Stimulated activated CD4-positive, alpha-beta T cell treated with anti-CD3 and anti-CD28 coated beads, Interleukin-4, amount 100 ng/mL, for 24 hours (primary cell): ENCODE results near the gene GLIS1.

Experiments used
- DNase-seq: peaks from one replicate; pipeline ENCODE4 v3.0.0-alpha.2; 2020

The GLIS1 gene

DNA sequence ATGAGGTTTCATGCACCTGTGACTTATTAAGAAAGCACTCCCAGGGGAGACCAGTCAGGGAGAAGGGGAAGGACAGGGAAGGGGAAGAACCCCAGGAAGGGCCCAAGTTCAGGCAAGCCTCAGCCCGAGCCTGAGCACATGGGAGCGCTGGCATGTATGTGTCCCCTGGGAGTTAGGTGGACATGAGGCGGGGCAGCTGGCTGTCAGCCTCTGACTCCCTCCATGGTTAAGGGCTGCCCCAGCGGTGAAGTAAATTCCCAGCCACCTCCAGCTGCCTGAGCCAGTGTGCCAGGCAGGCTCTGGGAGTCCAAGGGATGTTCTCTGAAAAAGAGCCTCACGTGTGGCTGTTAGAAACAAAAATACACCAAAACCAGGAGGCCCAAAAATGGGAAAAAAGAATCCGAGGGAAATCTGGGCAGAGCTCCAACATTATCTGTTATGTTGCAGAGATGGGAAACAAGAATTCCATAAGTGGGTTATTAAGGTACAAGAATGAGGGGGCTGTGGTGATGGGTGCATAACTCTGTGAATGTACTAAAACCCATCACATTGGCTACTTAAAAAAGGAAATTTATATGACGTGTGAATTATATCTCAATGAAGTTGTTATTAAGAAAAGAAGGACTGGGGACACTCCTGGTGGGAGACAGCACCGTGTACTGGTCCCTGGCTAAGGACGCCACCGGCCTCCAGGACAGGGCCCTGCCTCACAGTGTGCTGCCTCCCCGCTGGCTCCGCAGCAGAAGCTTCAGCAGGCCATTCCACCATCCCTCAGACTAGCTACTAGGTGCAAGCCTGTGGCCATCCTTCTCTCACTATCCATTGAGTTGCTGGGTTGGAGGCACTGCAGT is 261.1 kb downstream of the GLIS1 start:
- no peak for DNase-seq

DNA sequence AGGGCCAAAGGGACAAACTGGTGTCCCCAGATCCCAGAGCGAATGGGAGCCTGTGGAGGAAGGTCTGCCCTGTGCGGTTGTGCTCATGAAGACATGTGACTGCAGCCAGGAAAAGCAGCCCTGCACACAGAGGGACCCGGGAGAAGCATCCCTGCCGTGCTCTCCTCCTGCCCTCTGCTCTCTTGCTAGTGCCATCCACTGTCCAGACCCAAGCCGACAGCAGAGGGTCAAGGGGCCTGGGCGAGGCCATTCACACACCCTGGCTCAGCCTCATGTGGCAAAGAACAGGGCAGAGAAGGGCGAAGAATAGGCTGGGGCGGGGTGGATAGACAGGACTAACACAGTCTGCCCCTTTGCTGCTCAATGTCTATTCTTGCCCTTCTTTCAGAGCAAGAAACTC is 262.4 kb downstream of the GLIS1 start:
- no peak for DNase-seq

DNA sequence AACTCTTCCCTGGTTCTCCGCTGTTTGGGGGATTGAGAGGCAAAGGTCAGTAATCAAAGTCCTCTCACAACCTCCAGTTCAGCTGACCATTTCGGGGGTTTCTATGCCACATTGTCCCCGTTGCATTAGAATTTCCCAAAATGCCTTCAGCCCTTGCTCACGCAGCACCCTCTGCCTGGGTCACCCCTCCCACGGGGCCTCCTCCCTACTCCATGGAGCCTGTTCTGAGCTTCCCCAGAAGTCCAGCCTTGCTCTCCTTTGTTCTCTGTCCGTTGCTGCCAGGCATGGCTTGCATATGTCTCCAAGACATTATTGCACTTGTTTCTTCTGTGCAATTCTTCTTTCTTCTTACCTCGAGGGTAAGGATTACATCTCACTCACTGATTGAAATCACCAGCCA is 263.3 kb downstream of the GLIS1 start:
- no peak for DNase-seq

DNA sequence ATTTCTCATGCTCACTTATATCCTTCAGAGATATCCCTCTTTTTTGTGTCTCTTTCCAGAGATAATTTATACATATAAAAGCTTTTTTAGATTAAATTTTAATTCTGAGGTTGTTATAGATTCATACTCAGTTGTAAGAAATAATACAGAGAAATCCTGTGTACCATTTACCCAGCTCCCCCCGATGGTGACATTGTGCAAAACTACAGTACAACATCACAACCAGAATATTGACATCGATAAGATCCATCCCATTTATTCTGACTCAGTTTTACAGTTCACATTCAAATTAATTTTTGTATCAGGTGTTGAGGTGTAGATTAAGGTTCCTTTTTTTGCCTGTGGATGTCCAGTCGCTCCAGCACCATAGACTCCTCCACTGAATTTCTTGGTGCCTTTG is 265.5 kb downstream of the GLIS1 start:
- DNase-seq = no peak

DNA sequence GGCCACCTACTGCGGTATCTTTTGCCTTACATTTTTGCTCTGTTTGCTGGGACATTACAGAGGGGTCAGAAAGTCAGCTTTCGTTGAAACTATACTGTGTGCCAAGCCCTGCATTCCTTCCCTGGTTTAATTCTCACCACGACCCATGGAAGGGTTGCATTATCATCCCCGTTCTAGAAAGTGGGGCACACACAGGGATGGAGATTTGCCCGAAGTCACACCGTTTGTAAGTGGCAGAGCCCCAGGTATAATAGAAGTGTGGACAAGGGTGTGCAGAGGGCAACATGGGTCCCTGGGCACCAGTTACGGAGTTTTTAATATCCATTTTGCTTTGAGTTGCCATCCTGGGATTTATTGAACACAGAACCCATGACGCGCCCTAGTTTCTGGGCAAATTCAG is 268.0 kb downstream of the GLIS1 start:
- DNase-seq = no peak

DNA sequence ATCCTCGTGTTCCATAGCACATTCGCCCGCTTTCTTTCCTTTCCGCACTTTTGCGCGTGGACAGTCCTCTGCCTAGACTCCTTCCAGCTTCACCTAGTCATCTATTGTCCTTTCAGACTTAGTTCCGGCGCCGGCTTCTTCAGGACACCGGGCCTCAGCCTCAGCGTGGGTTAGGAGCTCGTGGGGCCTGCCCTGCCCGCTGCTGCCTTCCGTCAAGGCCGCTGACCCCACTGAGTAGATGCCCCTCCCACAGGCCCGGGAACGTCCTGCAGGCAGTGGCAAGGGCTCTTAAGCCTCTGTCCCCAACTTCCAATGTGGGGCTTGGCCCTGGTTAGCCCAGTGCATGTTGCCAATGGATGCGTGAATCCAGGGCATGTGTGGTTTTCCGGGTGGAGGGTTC is 268.4 kb downstream of the GLIS1 start:
- no peak for DNase-seq

DNA sequence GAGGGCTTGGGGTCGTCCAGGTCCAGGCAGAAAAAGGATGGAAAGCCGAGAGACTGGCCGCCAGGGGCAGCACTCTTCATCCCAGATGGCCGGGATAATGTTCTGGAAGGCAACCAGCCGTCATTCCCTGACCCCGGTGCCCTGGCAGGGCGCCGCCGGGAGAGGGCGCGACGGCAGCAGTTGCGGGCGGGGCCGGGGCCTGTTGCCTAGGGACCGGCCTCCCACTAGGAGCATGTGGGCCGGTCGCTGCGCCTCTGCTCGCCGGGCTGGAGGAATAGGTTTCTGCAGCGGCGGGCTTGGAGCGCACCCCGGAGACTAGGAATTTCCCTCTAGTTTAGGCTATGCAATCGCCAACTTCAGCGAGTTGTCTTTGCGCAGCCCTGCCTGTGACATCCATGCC is 268.8 kb downstream of the GLIS1 start:
- no peak for DNase-seq

DNA sequence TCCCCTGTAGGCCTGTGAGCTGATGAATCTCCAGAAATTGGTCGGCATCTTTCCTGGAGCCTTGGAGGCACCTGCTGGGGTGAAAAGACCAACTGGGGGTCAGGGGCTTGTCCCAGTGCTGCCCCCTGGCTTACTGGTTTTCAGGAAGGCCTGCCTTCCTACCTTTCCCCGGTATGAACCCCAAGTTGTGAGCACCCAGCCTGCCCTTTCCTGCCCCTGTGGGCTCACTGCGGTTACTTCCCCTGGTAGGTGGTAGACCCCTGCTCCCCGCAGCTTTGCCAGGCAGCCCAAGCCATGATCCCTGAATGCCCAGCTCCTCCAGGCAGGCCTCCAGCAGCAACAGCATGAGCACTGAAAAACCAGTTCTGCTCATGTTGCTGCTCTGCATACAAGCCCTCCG is 269.6 kb downstream of the GLIS1 start:
- DNase-seq = no peak

DNA sequence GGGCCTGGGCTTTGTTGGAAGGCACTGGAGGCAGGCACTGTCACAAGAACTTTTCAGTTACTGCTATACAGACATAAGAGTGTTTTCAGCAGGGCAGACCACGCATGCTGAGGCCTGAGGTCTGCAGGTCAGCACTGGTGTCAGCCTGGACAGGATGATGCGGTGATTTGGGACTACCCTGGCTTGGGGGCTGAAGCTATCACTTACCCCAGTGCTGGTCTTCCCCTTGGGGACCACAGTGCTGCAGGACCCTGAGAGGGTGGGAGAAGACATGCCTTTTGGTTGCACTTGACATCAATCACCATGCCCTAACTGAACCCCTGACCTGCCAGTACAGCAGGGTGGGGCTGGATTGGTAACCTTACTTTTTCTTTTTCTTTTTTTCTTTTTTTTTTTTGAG is 270.6 kb downstream of the GLIS1 start:
- DNase-seq = no peak

DNA sequence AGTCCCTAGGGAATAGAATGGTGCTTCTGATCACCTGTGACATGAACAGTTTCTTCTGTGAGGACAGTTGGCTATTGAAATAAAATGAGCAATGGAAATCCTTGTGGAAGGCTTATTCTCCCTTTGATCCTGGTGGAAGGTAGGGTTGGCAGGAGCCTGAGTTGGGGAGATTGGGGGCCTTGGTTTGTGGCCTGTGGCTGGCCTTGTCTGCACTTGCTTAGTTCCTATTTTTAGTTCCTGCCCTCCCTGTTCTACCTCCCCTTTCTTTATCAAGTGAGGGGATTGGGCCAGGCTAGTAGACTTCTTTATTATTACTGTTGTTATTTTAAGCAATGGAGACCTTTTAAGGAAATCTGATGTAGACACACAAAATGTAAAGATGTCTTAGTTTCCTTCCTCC is 271.6 kb downstream of the GLIS1 start:
- no peak for DNase-seq

DNA sequence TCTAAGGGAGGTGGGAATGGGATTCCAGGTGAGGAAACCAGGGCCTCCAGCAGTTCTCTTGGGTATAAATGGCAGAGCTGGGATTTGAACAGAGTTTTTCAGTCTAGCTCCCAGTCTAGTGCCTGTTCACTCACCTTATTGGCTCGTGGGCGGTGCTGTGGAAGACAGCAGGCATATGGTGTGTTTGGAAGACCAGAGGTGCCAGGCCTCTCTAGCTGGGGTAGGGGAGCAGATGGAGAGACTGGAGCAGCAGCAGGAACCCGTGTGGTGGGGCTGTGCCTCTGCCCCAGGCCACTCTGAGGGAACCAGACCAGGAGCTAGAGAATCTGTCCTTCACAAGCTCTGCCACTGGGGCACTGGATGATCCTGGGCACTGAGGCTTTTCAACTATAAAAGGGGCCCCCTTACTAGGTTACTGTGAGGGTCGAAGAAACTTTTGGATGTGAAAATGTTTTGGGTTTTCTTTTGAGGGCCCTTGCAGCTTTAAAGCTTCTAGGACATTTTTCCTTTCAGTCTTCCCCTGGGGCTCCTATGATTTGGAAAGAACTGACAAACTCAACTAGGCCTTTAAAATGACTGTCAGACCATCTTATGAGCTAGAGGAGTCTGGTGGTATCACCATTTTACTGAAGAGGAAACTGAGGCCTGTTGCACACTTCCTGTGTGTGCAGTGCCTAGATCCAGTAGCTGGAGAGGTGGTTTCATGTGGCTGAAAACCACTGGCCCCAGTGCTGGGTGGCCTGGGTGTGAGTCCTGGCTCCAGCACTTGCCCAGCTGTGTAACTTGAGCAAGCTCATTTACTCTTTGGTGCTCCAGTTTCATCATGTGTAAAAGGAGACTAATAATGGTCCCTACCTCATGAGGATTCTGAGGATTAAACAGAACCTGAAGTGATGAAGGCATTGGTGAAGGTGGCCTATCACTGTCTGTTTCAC is 273.7 kb downstream of the GLIS1 start:
- DNase-seq = no peak

DNA sequence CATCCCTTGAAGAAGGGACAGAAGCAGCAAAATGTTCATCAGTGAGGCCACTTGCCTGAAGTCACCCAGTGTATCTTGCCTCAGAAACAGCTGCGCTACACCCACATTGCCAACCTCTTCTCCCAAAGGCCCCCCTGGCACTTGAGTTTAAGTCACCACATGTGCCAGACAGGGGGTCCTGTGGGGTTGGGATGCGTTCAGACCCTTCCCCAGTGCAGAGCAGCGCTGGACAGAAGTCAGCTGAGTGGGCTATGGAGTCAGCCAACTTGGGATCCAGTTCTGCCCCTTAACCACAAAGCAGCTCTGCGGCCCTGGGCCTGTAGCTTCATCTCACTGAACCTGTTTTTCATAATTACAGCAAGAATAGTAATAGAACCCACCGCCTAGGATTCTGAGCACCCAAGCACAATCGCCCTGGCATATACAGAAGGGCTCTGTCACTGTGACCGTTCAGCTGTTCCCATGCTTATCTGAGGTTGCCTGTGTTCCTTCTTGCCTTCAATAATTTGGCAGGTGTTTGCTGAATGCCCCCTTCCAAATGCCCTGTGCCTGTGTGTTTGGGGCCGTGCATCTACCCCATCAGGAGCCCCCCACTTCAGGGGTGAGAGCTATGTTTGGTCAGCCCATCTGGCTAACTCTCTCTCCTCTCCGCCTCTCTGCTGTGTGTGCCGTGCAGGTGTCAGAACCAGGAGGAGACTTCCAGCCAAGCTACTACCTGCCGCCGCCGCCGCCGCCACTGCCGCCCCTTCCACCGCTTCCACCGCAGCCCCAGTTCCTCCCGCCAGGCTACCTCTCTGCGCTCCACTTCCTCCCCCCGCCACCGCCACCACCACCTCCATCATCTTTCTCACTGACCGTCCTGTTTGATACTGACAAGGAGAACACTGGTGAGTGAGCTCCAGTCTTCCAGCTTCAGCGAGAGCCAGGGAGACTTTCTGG is 274.7 kb downstream of the GLIS1 start:
- no peak for DNase-seq

DNA sequence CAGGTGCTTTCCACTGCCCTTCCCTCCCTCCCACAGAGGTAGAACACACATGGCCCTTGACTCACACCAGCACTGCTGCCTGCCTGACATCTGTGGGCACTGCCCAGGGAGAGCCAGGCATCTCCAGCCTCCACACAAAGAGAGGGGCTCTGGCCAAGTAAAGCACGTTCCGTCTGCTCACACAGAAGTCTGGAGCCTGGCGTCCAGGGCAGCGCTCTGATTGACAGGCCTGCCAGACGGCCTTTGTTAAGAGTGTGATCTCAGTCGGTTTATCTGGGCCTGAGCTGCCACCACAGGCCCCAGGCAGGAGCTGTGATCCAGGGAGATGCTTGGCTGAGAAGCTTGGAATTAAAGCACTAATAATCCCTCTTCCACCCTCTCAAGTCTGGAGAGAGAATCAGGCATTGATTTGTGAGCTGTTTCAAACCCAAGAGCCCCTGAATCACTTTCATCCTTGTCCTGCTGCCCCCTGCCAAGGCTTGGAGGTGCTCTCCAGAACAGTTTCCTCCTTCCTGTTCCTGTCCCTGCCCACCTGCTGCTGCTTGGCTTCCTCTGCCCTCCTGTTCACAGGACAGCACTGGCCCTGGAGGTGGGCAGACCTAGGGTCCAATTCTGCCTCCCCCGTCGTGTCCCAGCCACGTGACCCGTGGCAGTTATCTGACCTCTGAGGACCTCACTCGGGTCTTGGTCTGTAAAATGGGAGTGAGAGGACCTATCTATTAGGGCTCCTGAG is 276.0 kb downstream of the GLIS1 start:
- no peak for DNase-seq

DNA sequence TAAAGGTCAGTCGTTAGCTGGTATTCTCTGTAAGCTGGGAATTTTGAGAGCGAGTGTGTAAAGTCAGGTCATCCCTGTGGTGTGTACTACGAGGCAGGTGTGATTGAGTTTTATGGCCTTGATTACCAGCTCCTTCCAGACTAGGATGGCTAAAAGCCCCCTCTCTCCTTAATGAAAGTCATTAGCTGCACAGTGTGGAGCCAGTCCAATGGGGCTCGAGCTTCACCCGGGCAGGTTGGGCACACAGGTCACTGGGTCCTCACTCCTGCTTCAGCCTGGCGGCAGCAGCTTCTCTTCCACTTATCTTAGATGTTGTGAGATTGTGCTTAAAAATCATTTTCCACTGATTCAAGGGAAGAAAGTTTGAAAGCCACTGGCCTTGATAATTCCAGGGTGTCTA is 276.8 kb downstream of the GLIS1 start:
- DNase-seq = no peak

DNA sequence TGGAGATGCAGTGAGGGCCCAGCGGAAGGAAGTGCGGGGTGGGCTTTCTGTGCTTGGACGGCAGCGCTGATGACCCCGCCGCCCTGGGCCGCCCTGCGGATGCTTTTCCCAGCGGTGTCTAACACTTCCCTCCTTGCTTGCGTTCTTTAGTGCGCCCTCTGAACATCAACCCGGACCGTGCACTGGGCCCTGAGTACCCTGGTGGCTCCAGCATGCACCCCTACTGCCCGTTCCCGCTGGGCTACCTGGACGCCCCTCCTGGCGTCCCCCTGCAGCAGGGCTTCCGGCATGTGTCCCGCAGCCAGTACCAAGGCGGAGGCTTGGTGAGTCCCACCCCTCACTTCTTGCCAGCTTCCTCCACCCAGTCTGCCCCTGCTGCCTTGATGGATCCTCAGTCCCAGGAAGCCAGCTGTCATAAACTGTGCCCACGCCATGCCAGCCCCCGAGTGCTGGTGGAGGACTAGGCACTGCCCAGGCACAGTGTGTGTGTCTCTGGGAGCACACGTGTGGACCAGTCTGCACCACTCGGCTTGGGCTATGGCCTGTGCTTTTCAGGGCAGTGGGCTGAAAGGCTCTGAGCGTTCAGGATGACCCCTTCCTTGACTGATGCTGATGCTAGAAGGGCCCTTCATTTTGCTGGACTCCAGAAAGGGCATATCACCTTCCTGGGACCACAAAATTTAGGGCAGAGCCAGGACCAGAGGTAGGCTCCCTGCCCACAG is 277.5 kb downstream of the GLIS1 start:
- DNase-seq = no peak

DNA sequence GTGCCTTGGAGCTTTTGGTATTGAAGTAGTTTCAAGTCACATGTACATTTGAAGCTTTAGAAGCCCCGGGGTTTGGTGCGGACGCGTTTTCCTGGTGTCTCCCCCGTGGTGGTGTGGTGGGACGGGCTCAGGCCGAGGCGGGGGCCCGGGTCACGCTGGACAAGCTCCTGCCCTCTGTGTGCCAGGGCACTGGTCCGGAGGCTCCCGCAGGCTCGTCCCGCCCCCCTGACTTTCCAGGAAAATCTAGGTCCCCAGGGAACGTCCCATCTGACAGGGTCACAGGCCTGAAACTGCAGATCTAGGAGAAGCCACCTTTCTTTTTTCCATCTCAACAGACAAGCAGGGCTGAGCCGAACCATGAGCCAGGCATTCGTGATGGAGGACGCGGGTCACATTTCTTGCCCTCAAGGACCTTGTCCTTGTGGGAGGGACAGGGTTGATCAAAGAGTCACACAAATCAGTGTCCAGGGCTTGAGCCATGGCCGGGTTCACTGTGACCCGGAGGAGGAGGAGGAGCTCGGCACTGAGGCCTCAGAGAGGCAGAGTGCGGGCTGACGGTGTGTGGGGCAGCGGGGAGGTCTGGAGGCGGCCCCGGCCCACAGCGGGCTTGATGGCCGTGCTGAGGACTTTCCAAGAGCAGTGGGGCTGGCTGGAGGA is 278.2 kb downstream of the GLIS1 start:
- DNase-seq = no peak

DNA sequence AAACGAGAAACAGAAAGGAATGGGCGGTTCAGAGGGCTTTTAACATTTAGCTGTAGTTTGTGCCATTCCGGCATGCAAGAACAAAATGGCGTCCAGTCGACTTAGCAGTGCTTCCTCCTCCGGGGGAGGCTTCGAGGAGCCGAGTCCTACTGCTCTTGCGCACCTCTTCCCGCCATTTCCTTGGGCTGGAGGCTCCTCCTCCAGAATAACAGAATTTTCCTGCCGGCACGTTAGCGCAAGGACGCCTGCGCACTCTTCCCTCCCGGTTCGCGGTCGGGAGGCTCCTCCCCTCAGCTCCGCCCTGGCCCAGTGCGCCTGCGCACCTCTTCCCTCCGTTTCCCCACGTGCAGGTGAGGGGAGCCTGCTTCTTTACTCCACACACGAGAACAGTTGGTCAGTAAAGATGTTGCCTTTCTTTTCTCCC is 278.7 kb downstream of the GLIS1 start:
- no peak for DNase-seq

DNA sequence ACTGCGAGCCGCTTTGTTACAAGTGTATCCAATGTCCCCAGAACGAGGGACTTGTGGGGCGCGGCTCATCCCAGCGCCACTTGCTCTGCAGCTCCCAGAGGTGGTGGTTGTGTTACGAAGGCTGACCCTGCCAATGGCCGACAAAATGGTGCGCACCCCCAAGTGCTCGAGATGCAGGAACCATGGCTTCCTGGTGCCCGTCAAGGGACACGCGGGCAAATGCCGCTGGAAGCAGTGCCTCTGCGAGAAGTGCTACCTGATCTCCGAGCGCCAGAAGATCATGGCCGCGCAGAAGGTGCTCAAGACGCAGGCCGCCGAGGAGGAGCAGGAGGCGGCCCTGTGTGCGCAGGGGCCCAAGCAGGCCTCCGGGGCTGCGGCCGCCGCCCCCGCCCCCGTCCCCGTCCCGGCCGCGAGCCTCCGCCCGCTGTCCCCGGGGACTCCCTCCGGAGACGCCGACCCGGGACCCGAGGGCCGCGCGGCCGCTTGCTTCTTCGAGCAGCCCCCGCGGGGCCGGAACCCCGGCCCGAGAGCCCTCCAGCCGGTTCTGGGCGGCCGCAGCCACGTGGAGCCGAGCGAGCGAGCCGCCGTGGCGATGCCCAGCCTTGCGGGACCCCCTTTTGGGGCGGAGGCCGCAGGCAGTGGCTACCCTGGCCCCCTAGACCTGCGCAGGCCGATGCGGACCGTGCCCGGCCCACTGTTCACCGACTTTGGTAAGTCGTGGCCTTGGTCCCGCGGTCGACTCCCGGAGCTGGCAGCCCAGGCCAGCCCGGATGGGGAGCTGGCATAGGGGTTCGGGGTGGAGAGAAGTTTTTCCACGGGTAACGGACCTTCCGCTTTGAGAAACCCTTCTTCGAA is 279.4 kb downstream of the GLIS1 start, which contains the start of gene DMRTB1:
Gene DMRTB1 (plus strand): TSS at position 79 of the 855 bp plus-strand sequence. CDS start 55 bp downstream, at position 134.
- no peak for DNase-seq

DNA sequence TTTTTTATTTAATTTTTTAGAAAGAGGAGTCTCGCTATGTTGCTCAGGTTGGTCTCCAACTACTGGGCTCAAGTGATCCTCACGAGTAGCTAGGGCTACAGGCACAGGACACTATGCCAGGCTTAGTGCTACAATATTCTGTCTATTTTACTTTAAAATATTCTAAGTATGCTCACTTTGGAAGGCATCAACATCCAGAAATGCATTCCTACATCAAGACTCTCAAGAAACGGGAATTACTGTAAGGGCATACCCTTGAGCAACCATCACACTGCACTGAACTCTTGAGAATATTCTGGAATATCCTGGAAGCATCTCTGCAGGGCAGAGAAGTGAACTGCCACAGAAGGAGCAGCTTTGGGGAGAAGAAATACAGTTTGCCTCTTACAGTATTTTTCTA is 280.3 kb downstream of the GLIS1 start:
- no peak for DNase-seq
